B cell (primary cell): ENCODE measurements around the gene RBM33. TPM values are rescaled to one million over a fixed set of nuclear protein-coding genes. Genes with fewer than 3 reads are reported as not detected.

ENCODE experiments used
- ATAC-seq: fragments of 200-7000 bp; cut with Tn5 transposase; one replicate; pipeline ENCODE4 v1.10.0; 2021; ENCODE audit warnings: low read depth, mild to moderate bottlenecking, moderate number of reproducible peaks, moderate library complexity
- CTCF ChIA-PET: fragments of 350-600 bp; sonication (Branson Sonifier 250); formaldehyde crosslinking; loops from one replicate; lab custom pipeline; 2021; ENCODE audit warnings: antibody characterized with exemption, inconsistent platforms; lab: Charles Lee
- POLR2A ChIA-PET: fragments of 350-600 bp; sonication (Branson Sonifier 250); formaldehyde crosslinking; loops from one replicate; lab custom pipeline; 2021; ENCODE audit warnings: antibody characterized with exemption; lab: Charles Lee
- DNase-seq: peaks from one replicate; pipeline ENCODE4 v3.0.0; 2013
- H2AFZ ChIP-seq: 2 replicates; pipeline ENCODE4 v1.6.1; 2012; ENCODE audit warnings: mild to moderate bottlenecking, low read depth, low read length; ENCODE audit not compliant: insufficient read depth, poor library complexity, severe bottlenecking
- H3K27ac ChIP-seq, 2 donors: 1 replicate in 1 of 2; 2 replicates in 1 of 2; pipeline ENCODE4 v1.5.1; 2012 to 2013; ENCODE audit warnings: low read length in 2 of 2, mild to moderate bottlenecking in 2 of 2, moderate library complexity in 1 of 2
- H3K27me3 ChIP-seq, 4 experiments: fragments of 200-600 bp in 1 of 4; sonication (generic) in 1 of 4; replicated peaks in 1 of 4; 1 replicate in 2 of 4; 2 replicates in 2 of 4; pipeline versions ENCODE4 v1.6.1 to v1.7.0; 2013 to 2016; ENCODE audit warnings: low read length in 3 of 4, mild to moderate bottlenecking in 2 of 4, mixed read lengths in 1 of 4, moderate library complexity in 1 of 4; ENCODE audit not compliant: insufficient read depth in 4 of 4, control insufficient read depth in 3 of 4; ENCODE audit errors: control extremely low read depth in 1 of 4
- H3K36me3 ChIP-seq, 2 experiments: replicated peaks in 1 of 2; 1 replicate in 1 of 2; 2 replicates in 1 of 2; pipeline versions ENCODE4 v1.6.1 to v1.7.1; 2013; ENCODE audit warnings: low read length in 1 of 2; ENCODE audit not compliant: insufficient read depth in 2 of 2, control insufficient read depth in 1 of 2; ENCODE audit errors: control extremely low read depth in 1 of 2, extremely low read depth in 1 of 2
- H3K4me1 ChIP-seq, 2 donors: fragments of 200-600 bp in 1 of 2; sonication (generic) in 1 of 2; 1 replicate in 1 of 2; 2 replicates in 1 of 2; pipeline versions ENCODE4 v1.5.1 to v1.6.1; 2013 to 2017; ENCODE audit warnings: low read length in 2 of 2; ENCODE audit not compliant: control insufficient read depth in 2 of 2, insufficient read depth in 2 of 2
- H3K4me2 ChIP-seq: replicated peaks from 2 replicates; pipeline ENCODE3; 2012; ENCODE audit warnings: mild to moderate bottlenecking, low read depth, low read length; ENCODE audit not compliant: poor library complexity, severe bottlenecking
- H3K4me3 ChIP-seq, 5 experiments: fragments of 200-600 bp in 1 of 5; sonication (generic) in 1 of 5; 1 replicate in 3 of 5; 2 replicates in 2 of 5; pipeline versions ENCODE4 v1.5.1 to v1.7.0; 2011 to 2016; ENCODE audit warnings: low read length in 4 of 5, mild to moderate bottlenecking in 4 of 5, low read depth in 2 of 5, control low read depth in 1 of 5, moderate library complexity in 1 of 5; ENCODE audit not compliant: insufficient read depth in 1 of 5; ENCODE audit errors: control extremely low read depth in 1 of 5, extremely low read depth in 1 of 5
- H3K79me2 ChIP-seq: fragments of 200-600 bp; sonication (generic); one replicate; pipeline ENCODE4 v1.6.0; 2016; ENCODE audit warnings: low read length; ENCODE audit not compliant: control insufficient read depth, insufficient read depth
- H3K9ac ChIP-seq: fragments of 200-600 bp; sonication (generic); 2 replicates; pipeline ENCODE4 v1.6.1; 2017; ENCODE audit warnings: mild to moderate bottlenecking, low read length, moderate library complexity
- H3K9me3 ChIP-seq, 3 donors: one replicate each; pipeline versions ENCODE4 v1.6.1 to v1.7.1; 2013; ENCODE audit warnings: low read length in 2 of 3; ENCODE audit not compliant: control insufficient read depth in 2 of 3, insufficient read depth in 1 of 3; ENCODE audit errors: control extremely low read depth in 1 of 3
- H4K20me1 ChIP-seq: 2 replicates; pipeline ENCODE4 v1.6.0; 2012; ENCODE audit warnings: mild to moderate bottlenecking, low read length; ENCODE audit not compliant: insufficient read depth, control insufficient read depth, poor library complexity, severe bottlenecking
- H3K27ac Mint-ChIP-seq: one replicate; pipeline ENCODE4 v1.8.0; 2021; ENCODE audit warnings: mixed read lengths
- H3K27me3 Mint-ChIP-seq: one replicate; pipeline ENCODE4 v1.8.0; 2021; ENCODE audit warnings: mixed read lengths
- H3K4me1 Mint-ChIP-seq: one replicate; pipeline ENCODE4 v1.8.0; 2021; ENCODE audit warnings: mixed read lengths
- H3K4me3 Mint-ChIP-seq: one replicate; pipeline ENCODE4 v1.8.0; 2021; ENCODE audit warnings: mixed read lengths
- H3K9me3 Mint-ChIP-seq: one replicate; pipeline ENCODE4 v1.8.0; 2022; ENCODE audit warnings: mixed read lengths; ENCODE audit not compliant: insufficient read depth
- EZH2 ChIP-seq: IDR thresholded peaks from 2 replicates; pipeline ENCODE4 v1.6.1; 2012; ENCODE audit warnings: borderline replicate concordance, low read depth, mild to moderate bottlenecking, moderate library complexity, low read length; ENCODE audit not compliant: insufficient read depth, poor library complexity, severe bottlenecking
- whole genome bisulfite sequencing: methylation state at CpG from one replicate; pipeline ENCODE4 v1.1.5; 2013; ENCODE audit warnings: missing lambda C conversion rate; ENCODE audit not compliant: insufficient coverage; 5-methylcytosine and 5-hydroxymethylcytosine counted together
- intact Hi-C: fragments of 100-400 bp; cut with micrococcal nuclease; formaldehyde crosslinking; loops from one replicate; pipeline ENCODE4 v1.10.0; 2022
- polyA plus RNA-seq: library from polyadenylated mRNA; depleted of rRNA; stranded (reverse); fragments of >200 nt; gene quantifications from 2 replicates; pipeline ENCODE4 v1.2.3, GENCODE V29; 2012
- total RNA-seq, 2 donors: library from RNA; stranded (reverse); fragments of 120-200 nt in 1 of 2; gene quantifications; 1 replicate in 1 of 2; 2 replicates in 1 of 2; pipeline versions ENCODE4 v1.2.3 to v1.2.4, GENCODE V29; 2013 to 2022
- TF ChIP-seq, protein P1 (sequence below): fragments of 200-600 bp; IDR thresholded peaks from one replicate; pipeline ENCODE4 v1.8.0; 2022; ENCODE audit warnings: antibody characterized with exemption, mild to moderate bottlenecking

The RBM33 gene
- total and polyA plus RNA-seq, 2 donors (not counting 1 experiment from before 2014, with no cell fraction given) = 33.5 to 189 TPM

- Histone ChIP-seq H3K27me3 (peaks cover 0 to 28% (median 8%) of the 10 kb centered on the region in 4 experiments), H3K4me2 (no peak overlapping the region), H3K9me3 (peaks cover 0 to 15% (median 0%) of the 10 kb centered on the region in 3 donors), H3K36me3 (no peaks in the 10 kb centered on the region), H3K4me1 (peaks cover 2 to 5% of the 10 kb centered on the region in 2 donors), H4K20me1 (no peaks in the 10 kb centered on the region), H3K79me2 (no peaks in the 10 kb centered on the region), H3K9ac (no peak overlapping the region), H3K4me3 (no peak overlapping the region), H2AFZ (no peak overlapping the region), H3K27ac (no peak overlapping the region)
- ChIA-PET POLR2A (no interaction called here), CTCF (no interaction called here)
- DNase-seq = no peak
- intact Hi-C loops = loop anchor here (5.0 kb wide), 2 partner anchors 999 to 1434 kb away; no protein-coding TSS in a partner anchor
- WGBS = 89% methylated on average over 20 of the region's 21 CpGs
- no peak for ATAC-seq
- Mint-ChIP-seq H3K27me3 (peaks cover 34% of the 10 kb centered on the region), H3K4me1 (peaks cover 4% of the 10 kb centered on the region), H3K9me3 (no peaks in the 10 kb centered on the region), H3K4me3 (no peak overlapping the region), H3K27ac (no peak overlapping the region)
- TF ChIP-seq, protein P1, sequence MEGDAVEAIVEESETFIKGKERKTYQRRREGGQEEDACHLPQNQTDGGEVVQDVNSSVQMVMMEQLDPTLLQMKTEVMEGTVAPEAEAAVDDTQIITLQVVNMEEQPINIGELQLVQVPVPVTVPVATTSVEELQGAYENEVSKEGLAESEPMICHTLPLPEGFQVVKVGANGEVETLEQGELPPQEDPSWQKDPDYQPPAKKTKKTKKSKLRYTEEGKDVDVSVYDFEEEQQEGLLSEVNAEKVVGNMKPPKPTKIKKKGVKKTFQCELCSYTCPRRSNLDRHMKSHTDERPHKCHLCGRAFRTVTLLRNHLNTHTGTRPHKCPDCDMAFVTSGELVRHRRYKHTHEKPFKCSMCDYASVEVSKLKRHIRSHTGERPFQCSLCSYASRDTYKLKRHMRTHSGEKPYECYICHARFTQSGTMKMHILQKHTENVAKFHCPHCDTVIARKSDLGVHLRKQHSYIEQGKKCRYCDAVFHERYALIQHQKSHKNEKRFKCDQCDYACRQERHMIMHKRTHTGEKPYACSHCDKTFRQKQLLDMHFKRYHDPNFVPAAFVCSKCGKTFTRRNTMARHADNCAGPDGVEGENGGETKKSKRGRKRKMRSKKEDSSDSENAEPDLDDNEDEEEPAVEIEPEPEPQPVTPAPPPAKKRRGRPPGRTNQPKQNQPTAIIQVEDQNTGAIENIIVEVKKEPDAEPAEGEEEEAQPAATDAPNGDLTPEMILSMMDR = no peak
- no peak for TF ChIP-seq EZH2
These were observed 173.8 kb downstream of the RBM33 start for GRCh38 chr7:155818154-155818819.

DNA sequence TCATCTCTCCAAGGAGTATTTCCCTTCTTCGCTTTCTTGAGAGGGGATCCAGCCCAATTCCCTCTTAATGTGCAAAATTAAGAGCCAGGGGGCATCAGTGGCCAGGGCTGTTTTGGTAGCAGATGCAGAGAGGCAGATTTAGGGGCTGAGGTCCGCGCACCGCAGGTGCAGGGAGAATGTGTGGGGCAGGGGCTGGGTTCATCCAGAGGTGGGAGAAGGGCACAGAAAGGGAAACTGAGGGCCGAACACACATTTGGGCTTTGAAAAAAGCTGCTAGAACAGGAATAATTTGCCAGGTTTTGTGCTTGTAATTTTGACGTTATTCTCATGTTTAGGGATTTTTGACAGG, 174.3 kb downstream of the RBM33 start:
- TF ChIP-seq EZH2 = no peak
- TF ChIP-seq, protein P1 = no peak
- DNase-seq (no peak), ATAC-seq (no peak)
- Histone ChIP-seq H3K4me1 (peaks cover 2 to 5% of the 10 kb centered on the region in 2 donors), H3K27me3 (peaks cover 0 to 24% (median 5%) of the 10 kb centered on the region in 4 experiments), H3K9me3 (peaks cover 0 to 14% (median 0%) of the 10 kb centered on the region in 3 donors), H3K4me3 (no peak overlapping the region), H3K27ac (no peak overlapping the region), H2AFZ (no peak overlapping the region), H3K79me2 (no peaks in the 10 kb centered on the region), H3K4me2 (no peak overlapping the region), H4K20me1 (no peaks in the 10 kb centered on the region), H3K9ac (no peak overlapping the region), H3K36me3 (no peaks in the 10 kb centered on the region)
- POLR2A ChIA-PET = no interaction called here
- peaks cover 4% of the 10 kb centered on the region for H3K4me1 Mint-ChIP-seq
- no peak overlapping the region for H3K27ac Mint-ChIP-seq
- peaks cover 33% of the 10 kb centered on the region for H3K27me3 Mint-ChIP-seq
- intact Hi-C loops = loop anchor here (5.0 kb wide), 2 partner anchors 999 to 1434 kb away; no protein-coding TSS in a partner anchor
- CTCF ChIA-PET = no interaction called here
- H3K4me3 Mint-ChIP-seq = no peak overlapping the region
- no peaks in the 10 kb centered on the region for H3K9me3 Mint-ChIP-seq
- WGBS = 86% methylated on average over 5 of the region's 6 CpGs
